HEK293 (cell line): ENCODE results near the gene IMPDH1.

Source experiments
- CTCF ChIA-PET: fragments of 350-600 bp; formaldehyde crosslinking; extraction: SDS; loops from one replicate; lab custom pipeline; 2021; ENCODE audit warnings: antibody characterized with exemption; lab: Yijun Ruan, JAX
- POLR2A ChIA-PET: fragments of 300-600 bp; formaldehyde crosslinking; extraction: SDS; loops from one replicate; lab custom pipeline; 2020; ENCODE audit warnings: antibody characterized with exemption, inconsistent platforms; lab: Yijun Ruan, JAX
- H3K27ac ChIP-seq: fragments of 200-500 bp; sonication (Bioruptor generic); 2 replicates; pipeline ENCODE4 v1.5.1; 2014; ENCODE audit warnings: low read depth, low read length, control low read depth, inconsistent platforms; ENCODE audit errors: extremely low read depth
- H3K36me3 ChIP-seq, 2 experiments: fragments of 200-500 bp in 1 of 2; sonication (Bioruptor generic) in 1 of 2; 1 replicate in 1 of 2; 2 replicates in 1 of 2; pipeline ENCODE4 v1.5.1; 2014 to 2017; ENCODE audit warnings: inconsistent platforms in 2 of 2, low read length in 2 of 2; ENCODE audit not compliant: control insufficient read depth in 2 of 2, insufficient read depth in 1 of 2
- H3K4me1 ChIP-seq: fragments of 200-500 bp; sonication (Bioruptor generic); 2 replicates; pipeline ENCODE4 v1.5.1; 2014; ENCODE audit warnings: mild to moderate bottlenecking, low read length, inconsistent platforms; ENCODE audit not compliant: control insufficient read depth, insufficient read depth
- H3K4me3 ChIP-seq: 2 replicates; pipeline ENCODE4 v1.5.1; 2011; ENCODE audit warnings: low read depth, mild to moderate bottlenecking, control low read depth, low read length, moderate library complexity
- H3K9me3 ChIP-seq: fragments of 200-500 bp; sonication (Bioruptor generic); 2 replicates; pipeline ENCODE4 v1.5.1; 2014; ENCODE audit warnings: low read depth, low read length, inconsistent platforms; ENCODE audit not compliant: control insufficient read depth, insufficient read depth
- GLIS2 ChIP-seq: fragments of 450-650 bp; formaldehyde crosslinking; IDR thresholded peaks from 2 replicates; pipeline ENCODE4 v1.5.1; 2016; ENCODE audit warnings: missing biosample characterization, missing genetic modification characterization
- ZBTB1 ChIP-seq: fragments of 450-650 bp; formaldehyde crosslinking; IDR thresholded peaks from 2 replicates; pipeline ENCODE4 v1.5.1; 2016; ENCODE audit warnings: missing biosample characterization, missing genetic modification characterization
- ZBTB17 ChIP-seq: fragments of 450-650 bp; formaldehyde crosslinking; IDR thresholded peaks from 2 replicates; pipeline ENCODE4 v1.5.1; 2016; ENCODE audit warnings: missing biosample characterization, missing genetic modification characterization
- ZBTB7A ChIP-seq: fragments of 450-650 bp; formaldehyde crosslinking; IDR thresholded peaks from 2 replicates; pipeline ENCODE4 v1.5.1; 2016; ENCODE audit warnings: low read depth, missing biosample characterization, missing genetic modification characterization
- ZNF146 ChIP-seq: fragments of 450-650 bp; formaldehyde crosslinking; IDR thresholded peaks from 2 replicates; pipeline ENCODE4 v1.5.1; 2016; ENCODE audit warnings: missing biosample characterization, missing genetic modification characterization
- ZNF19 ChIP-seq: fragments of 450-650 bp; formaldehyde crosslinking; IDR thresholded peaks from 2 replicates; pipeline ENCODE4; 2016; ENCODE audit warnings: missing biosample characterization, missing genetic modification characterization, low read depth
- ZNF280D ChIP-seq: fragments of 450-650 bp; formaldehyde crosslinking; IDR thresholded peaks from 2 replicates; pipeline ENCODE4 v1.5.1; 2016; ENCODE audit warnings: missing biosample characterization, missing genetic modification characterization
- ZNF513 ChIP-seq: fragments of 450-650 bp; IDR thresholded peaks from 2 replicates; pipeline ENCODE4 v1.5.1; 2018; ENCODE audit warnings: missing biosample characterization, missing genetic modification characterization
- ZNF560 ChIP-seq: fragments of 450-650 bp; formaldehyde crosslinking; IDR thresholded peaks from 2 replicates; pipeline ENCODE4 v1.5.1; 2017; ENCODE audit warnings: missing biosample characterization, missing genetic modification characterization, borderline replicate concordance
- ZNF561 ChIP-seq: fragments of 450-650 bp; IDR thresholded peaks from 2 replicates; pipeline ENCODE4 v1.5.1; 2018; ENCODE audit warnings: missing biosample characterization, missing genetic modification characterization, borderline replicate concordance
- ZNF621 ChIP-seq: fragments of 450-650 bp; formaldehyde crosslinking; IDR thresholded peaks from 2 replicates; pipeline ENCODE4 v1.5.1; 2017; ENCODE audit warnings: missing biosample characterization, missing genetic modification characterization
- ZNF629 ChIP-seq: fragments of 450-650 bp; formaldehyde crosslinking; IDR thresholded peaks from 2 replicates; pipeline ENCODE4 v1.5.1; 2017; ENCODE audit warnings: missing biosample characterization, missing genetic modification characterization
- ZNF645 ChIP-seq: fragments of 450-650 bp; formaldehyde crosslinking; IDR thresholded peaks from 2 replicates; pipeline ENCODE4; 2016; ENCODE audit warnings: missing biosample characterization, missing genetic modification characterization

IMPDH1 gene

GRCh38 chr7:128392446-128393327, 17.1 kb downstream of the IMPDH1 start:
- TF ChIP-seq GLIS2 (0 out of 2 replicates have a peak, but pooled peaks have one; percentile 23), ZNF280D (tag by site-specific recombination) (no peak)
- TF ChIP-seq, all 188 proteins: peak for 1
- peaks cover 7 to 55% of the 10 kb centered on the region in 2 experiments; a peak in 1 of 3 replicates for H3K36me3 ChIP-seq
- no peak overlapping the region for H3K27ac ChIP-seq
- no peaks in the 10 kb centered on the region for H3K9me3 ChIP-seq
- POLR2A ChIA-PET: interaction anchor here (0.9 to 1.1 kb wide), 2 partner anchors 18 to 49 kb away, joined by 3 read pairs; partner anchors contain the start of gene RBM28
- CTCF ChIA-PET: interaction anchor here (0.6 to 18.1 kb wide), 5 partner anchors 34 to 257 kb away, joined by 3 to 378 read pairs (median 3); partner anchors contain the start of gene RBM28
- H3K4me1 ChIP-seq: no peaks in the 10 kb centered on the region
- H3K4me3 ChIP-seq: no peak overlapping the region

- H3K36me3 ChIP-seq: peaks cover under 1 to 46% of the 10 kb centered on the region in 2 experiments; a peak in 1 of 3 replicates
- ChIA-PET CTCF (interaction anchor here (0.6 to 18.1 kb wide), 7 partner anchors 8 to 571 kb away, joined by 3 to 378 read pairs (median 4); partner anchors contain the start of gene RBM28), POLR2A (interaction anchor here (0.6 kb wide), 1 partner anchor 11 kb away, joined by 3 read pairs; no protein-coding TSS in a partner anchor)
- no peaks in the 10 kb centered on the region for H3K4me1 ChIP-seq
- no peak for TF ChIP-seq ZNF621 (tag by site-specific recombination)
- TF ChIP-seq, all 188 proteins: peak for 0
- H3K9me3 ChIP-seq: no peaks in the 10 kb centered on the region
- no peak overlapping the region for H3K4me3 ChIP-seq
- H3K27ac ChIP-seq: no peak overlapping the region
These were observed 18.0 kb downstream of the IMPDH1 start for GRCh38 chr7:128391805-128392204.

GRCh38 chr7:128390871-128391565, 18.8 kb downstream of the IMPDH1 start:
- no peaks in the 10 kb centered on the region for H3K4me1 ChIP-seq
- H3K36me3 ChIP-seq: peaks cover 0 to 38% of the 10 kb centered on the region in 2 experiments; a peak in 1 of 3 replicates
- POLR2A ChIA-PET: interaction anchor here (0.6 to 0.8 kb wide), 3 partner anchors 12 to 86 kb away, joined by 3 to 6 read pairs (median 5); partner anchors contain the start of gene METTL2B
- no peak overlapping the region for H3K4me3 ChIP-seq
- TF ChIP-seq ZNF645 (tag by site-specific recombination) (no peak), ZNF146 (tag by site-specific recombination) (no peak), GLIS2 (no peak), ZBTB1 (tag by site-specific recombination) (no peak), ZNF561 (tag by site-specific recombination) (no peak), ZBTB7A (tag by site-specific recombination) (no peak), ZNF19 (no peak), ZNF629 (tag by site-specific recombination) (no peak), ZNF513 (tag by site-specific recombination) (no peak), ZNF560 (tag by site-specific recombination) (no peak), ZBTB17 (tag by site-specific recombination) (no peak)
- H3K27ac ChIP-seq: no peak overlapping the region
- CTCF ChIA-PET: interaction anchor here (0.6 to 18.1 kb wide), 7 partner anchors 9 to 571 kb away, joined by 3 to 378 read pairs (median 6); partner anchors contain the start of gene RBM28
- no peaks in the 10 kb centered on the region for H3K9me3 ChIP-seq
